Stomach (tissue), 9 donors: ENCODE data around the gene JAML. TPM values are rescaled to one million over a fixed set of nuclear protein-coding genes. Genes with fewer than 3 reads are reported as not detected.
A peak's percentile ranks its signal among the peaks of the same experiment; 100 is the strongest.

Experiments used
- DNase-seq, 2 donors: peaks; one replicate each; pipeline versions ENCODE4 v3.0.0 to v3.0.0-alpha.2; 2013 to 2019
- H3K27ac ChIP-seq, 5 donors: fragments of 200-600 bp in 4 of 5; sonication (generic) in 4 of 5; one replicate each; pipeline ENCODE4 v1.5.1; 2013 to 2019; ENCODE audit warnings: mild to moderate bottlenecking in 1 of 5, moderate library complexity in 1 of 5
- H3K27me3 ChIP-seq, 3 donors: fragments of 200-600 bp; sonication (generic); one replicate each; pipeline ENCODE4 v1.5.1; 2017 to 2019; ENCODE audit warnings: mixed run types in 1 of 3
- H3K36me3 ChIP-seq, 4 donors: fragments of 200-600 bp; sonication (generic); 1 replicate in 3 of 4; 2 replicates in 1 of 4; pipeline ENCODE4 v1.5.1; 2016 to 2019
- H3K4me1 ChIP-seq, 4 donors: fragments of 200-600 bp; sonication (generic); one replicate each; pipeline ENCODE4 v1.5.1; 2016 to 2019
- H3K4me3 ChIP-seq, 4 donors: fragments of 200-600 bp; sonication (generic) in 3 of 4; one replicate each; pipeline ENCODE4 v1.5.1; 2016 to 2019; ENCODE audit warnings: mild to moderate bottlenecking in 1 of 4
- H3K9me3 ChIP-seq, 4 donors: fragments of 200-600 bp; sonication (generic); one replicate each; pipeline ENCODE4 v1.5.1; 2016 to 2019
- CTCF ChIP-seq, 7 experiments: fragments of 450-650 bp in 4 of 7; fragments of 200-600 bp in 3 of 7; sonication (generic) in 3 of 7; IDR thresholded peaks; one replicate each; pipeline ENCODE4 v1.5.1; 2016 to 2019; ENCODE audit warnings: antibody characterized with exemption in 7 of 7, control low read depth in 2 of 7, mild to moderate bottlenecking in 1 of 7
- EP300 ChIP-seq: sonication (generic); formaldehyde crosslinking; IDR thresholded peaks from one replicate; pipeline ENCODE4 v1.6.1; 2017; ENCODE audit warnings: antibody characterized with exemption
- POLR2A ChIP-seq, 4 donors: fragments of 450-650 bp; IDR thresholded peaks; one replicate each; pipeline ENCODE4 v1.6.1; 2016; ENCODE audit warnings: antibody characterized with exemption in 4 of 4, control low read depth in 2 of 4, mild to moderate bottlenecking in 1 of 4, moderate library complexity in 1 of 4
- POLR2AphosphoS5 ChIP-seq, 3 donors: sonication (generic); formaldehyde crosslinking; IDR thresholded peaks; one replicate each; pipeline ENCODE4 v1.6.1; 2016; ENCODE audit warnings: antibody characterized with exemption in 3 of 3
- WGBS, 5 donors: extraction: QIAGEN DNeasy Blood & Tissue Kit in 3 of 5; methylation state at CpG; one replicate each; pipeline versions ENCODE4 v1.1.5 to v1.1.7; 2013 to 2018; 5-methylcytosine and 5-hydroxymethylcytosine counted together
- intact Hi-C: fragments of 100-400 bp; cut with DNase I; formaldehyde crosslinking; loops from one replicate; pipeline ENCODE4 v1.15.1; 2023; ENCODE audit warnings: low total_unique reads
- polyA plus RNA-seq, 3 donors: library from polyadenylated mRNA; stranded (reverse); fragments of 200-250 nt; gene quantifications; one replicate each; pipeline ENCODE4 v1.2.3, GENCODE V29; 2013
- total RNA-seq, 5 donors: library from RNA; depleted of rRNA; stranded (reverse); fragments of >200 nt; gene quantifications; one replicate each; pipeline versions ENCODE4 v1.1.0 to v1.2.3, GENCODE V29; 2014 to 2016
- donor health status: healthy with polysubstance abuse.
- donor health status: Bipolar disorder and iron deficiency.
- donor health status: healthy.

The JAML gene
- total and polyA plus RNA-seq, 8 donors, result 3.7 to 35.0 (median 12.8) TPM

- Histone ChIP-seq H3K27me3 (peaks cover 9 to 94% (median 56%) of the 10 kb centered on the region in 3 donors), H3K9me3 (no peaks in the 10 kb centered on the region), H3K36me3 (no peaks in the 10 kb centered on the region), H3K4me1 (peaks cover 15 to 40% (median 30%) of the 10 kb centered on the region in 4 donors), H3K4me3 (no peak overlapping the region), H3K27ac (no peak overlapping the region)
- intact Hi-C loops, result no loop called here
- no peak for DNase-seq
- WGBS, 5 donors, result 81 to 87% (median 83%) methylated on average over 11 of the region's 11 CpGs
- TF ChIP-seq POLR2AphosphoS5 (IDR thresholded peaks at IDR 0.05) (no peak), POLR2A (IDR thresholded peaks at IDR 0.05) (no peak), EP300 (no peak), CTCF (IDR thresholded peaks at IDR 0.05) (no peak)
These were observed 70.8 kb downstream of the JAML start for GRCh38 chr11:118153976-118154375.

- TF ChIP-seq POLR2AphosphoS5 (IDR thresholded peaks at IDR 0.05) (no peak), POLR2A (IDR thresholded peaks at IDR 0.05) (no peak), EP300 (no peak), CTCF (IDR thresholded peaks at IDR 0.05) (no peak)
- WGBS, 5 donors, result 26 to 37% (median 33%) methylated on average over 15 to 16 of the region's 16 CpGs
- peak overlapping the region; percentile 45 to 65 (median 54) for H3K4me3 ChIP-seq
- H3K9me3 ChIP-seq, result no peaks in the 10 kb centered on the region
- intact Hi-C loops, result no loop called here
- H3K36me3 ChIP-seq, result no peaks in the 10 kb centered on the region
- no peak overlapping the region for H3K27ac ChIP-seq
- no peak for DNase-seq
- H3K4me1 ChIP-seq, result peaks cover 15 to 40% (median 30%) of the 10 kb centered on the region in 4 donors
- peaks cover 9 to 90% (median 56%) of the 10 kb centered on the region in 3 donors for H3K27me3 ChIP-seq
These were observed 71.3 kb downstream of the JAML start for GRCh38 chr11:118153516-118153915.

GRCh38 chr11:118152552-118153471 lies 72.0 kb downstream of the JAML start, which contains the start of gene SCN4B:
Gene SCN4B (minus strand): TSS chr11:118152823. CDS start chr11:118152673, 150 bp downstream.
- peaks cover 9 to 83% (median 56%) of the 10 kb centered on the region in 3 donors for H3K27me3 ChIP-seq
- TF ChIP-seq POLR2AphosphoS5 (IDR thresholded peaks at IDR 0.05) (no peak), CTCF (IDR thresholded peaks at IDR 0.05) (no peak), POLR2A (IDR thresholded peaks at IDR 0.05) (no peak), EP300 (no peak)

GRCh38 chr11:118152020-118152551 lies 72.7 kb downstream of the JAML start:
- 7 to 21% (median 16%) methylated on average over 10 to 16 of the region's 16 CpGs for WGBS, 5 donors

More at GRCh38 chr11:118152552-118153471, 72.0 kb downstream of the JAML start, which contains the start of gene SCN4B:
- peak; percentile 65 to 93 for DNase-seq
- 0 to 2% (median 1%) methylated on average over 45 to 88 of the region's 88 CpGs for WGBS, 5 donors
- Histone ChIP-seq H3K36me3 (no peaks in the 10 kb centered on the region), H3K9me3 (no peaks in the 10 kb centered on the region), H3K27ac (peak within 1 kb of the TSS in 1 of 5 donors; percentile 43), H3K4me3 (peak within 1 kb of the TSS; percentile 45 to 65 (median 54)), H3K4me1 (peaks cover 15 to 40% (median 30%) of the 10 kb centered on the region in 4 donors)
- intact Hi-C loops, result no loop called here

More at GRCh38 chr11:118152020-118152551, 72.7 kb downstream of the JAML start:
- no peak for DNase-seq
- H3K4me1 ChIP-seq, result peaks cover 15 to 38% (median 29%) of the 10 kb centered on the region in 4 donors
- peak overlapping the region in 1 of 5 donors; percentile 43 for H3K27ac ChIP-seq
- peak overlapping the region; percentile 45 to 65 (median 54) for H3K4me3 ChIP-seq
- H3K27me3 ChIP-seq, result peaks cover 9 to 76% (median 49%) of the 10 kb centered on the region in 3 donors
- TF ChIP-seq POLR2A (IDR thresholded peaks at IDR 0.05) (no peak), POLR2AphosphoS5 (IDR thresholded peaks at IDR 0.05) (no peak), EP300 (no peak), CTCF (IDR thresholded peaks at IDR 0.05) (no peak)
- H3K36me3 ChIP-seq, result no peaks in the 10 kb centered on the region
- intact Hi-C loops, result no loop called here
- no peaks in the 10 kb centered on the region for H3K9me3 ChIP-seq
